Osteocyte (in vitro differentiated cells): ENCODE measurements around the gene PARD3B. TPM values are rescaled to one million over a fixed set of nuclear protein-coding genes. Genes with fewer than 3 reads are reported as not detected.

Experiments
- DNase-seq: peaks from one replicate; pipeline ENCODE4 v3.0.0; 2021; ENCODE audit warnings: mixed read lengths; ENCODE audit not compliant: unreplicated experiment; ENCODE audit errors: extremely low spot score
- H3K27ac Mint-ChIP-seq: one replicate; pipeline ENCODE4 v1.8.0; 2021; ENCODE audit warnings: mild to moderate bottlenecking, mixed read lengths; ENCODE audit not compliant: unreplicated experiment
- H3K27me3 Mint-ChIP-seq: one replicate; pipeline ENCODE4 v1.8.0; 2021; ENCODE audit warnings: mixed read lengths; ENCODE audit not compliant: unreplicated experiment
- H3K36me3 Mint-ChIP-seq: one replicate; pipeline ENCODE4 v1.8.0; 2021; ENCODE audit warnings: mixed read lengths; ENCODE audit not compliant: unreplicated experiment
- H3K4me1 Mint-ChIP-seq: one replicate; pipeline ENCODE4 v1.8.0; 2021; ENCODE audit warnings: mixed read lengths; ENCODE audit not compliant: unreplicated experiment
- H3K4me3 Mint-ChIP-seq: one replicate; pipeline ENCODE4 v1.8.0; 2021; ENCODE audit warnings: mild to moderate bottlenecking, moderate library complexity, mixed read lengths; ENCODE audit not compliant: unreplicated experiment
- H3K9me3 Mint-ChIP-seq: one replicate; pipeline ENCODE4 v1.8.0; 2021; ENCODE audit warnings: mixed read lengths; ENCODE audit not compliant: unreplicated experiment
- CTCF ChIP-seq: fragments of 200-600 bp; sonication (generic); IDR thresholded peaks from 2 replicates; pipeline ENCODE4 v1.5.0; 2021; ENCODE audit warnings: antibody characterized with exemption, mild to moderate bottlenecking, moderate library complexity
- total RNA-seq: library from RNA; stranded (reverse); gene quantifications from 2 replicates; pipeline ENCODE4 v1.2.1, GENCODE V29; 2021

Gene PARD3B
- total RNA-seq, 1 donor from 2014 or later, result 26.7 TPM

- no peaks in the 10 kb centered on the region for H3K27me3 Mint-ChIP-seq
- H3K4me1 Mint-ChIP-seq, result peaks cover 22% of the 10 kb centered on the region
- TF ChIP-seq CTCF, result no peak
- H3K9me3 Mint-ChIP-seq, result peaks cover 6% of the 10 kb centered on the region
- H3K36me3 Mint-ChIP-seq, result peaks cover 3% of the 10 kb centered on the region
- no peak for DNase-seq
- H3K27ac Mint-ChIP-seq, result no peak overlapping the region
- no peak overlapping the region for H3K4me3 Mint-ChIP-seq
Measured at GRCh38 chr2:205424326-205424725, 879.1 kb downstream of the PARD3B start.

- Mint-ChIP-seq H3K9me3 (peaks cover 7% of the 10 kb centered on the region), H3K4me1 (peaks cover 22% of the 10 kb centered on the region), H3K4me3 (no peak overlapping the region), H3K36me3 (peaks cover 3% of the 10 kb centered on the region), H3K27ac (no peak overlapping the region), H3K27me3 (no peaks in the 10 kb centered on the region)
- DNase-seq, result no peak
- TF ChIP-seq CTCF, result no peak
Measured at GRCh38 chr2:205425102-205425501, 879.8 kb downstream of the PARD3B start.

GRCh38 chr2:205427112-205427511 lies 881.8 kb downstream of the PARD3B start:
- Mint-ChIP-seq H3K9me3 (peaks cover 7% of the 10 kb centered on the region), H3K27me3 (no peaks in the 10 kb centered on the region), H3K4me3 (no peak overlapping the region), H3K4me1 (peaks cover 22% of the 10 kb centered on the region), H3K36me3 (peaks cover 3% of the 10 kb centered on the region), H3K27ac (peak overlapping the region; percentile 76)
- DNase-seq, result no peak
- TF ChIP-seq CTCF, result no peak

- no peak for TF ChIP-seq CTCF
- Mint-ChIP-seq H3K27ac (no peak overlapping the region), H3K36me3 (peaks cover 3% of the 10 kb centered on the region), H3K4me1 (peaks cover 22% of the 10 kb centered on the region), H3K4me3 (no peak overlapping the region), H3K9me3 (peaks cover 4% of the 10 kb centered on the region), H3K27me3 (no peaks in the 10 kb centered on the region)
- DNase-seq, result no peak
Measured at GRCh38 chr2:205428811-205429210, 883.5 kb downstream of the PARD3B start.

GRCh38 chr2:205435970-205436369 lies 890.7 kb downstream of the PARD3B start:
- no peaks in the 10 kb centered on the region for H3K27me3 Mint-ChIP-seq
- no peaks in the 10 kb centered on the region for H3K4me1 Mint-ChIP-seq
- no peak for TF ChIP-seq CTCF
- no peaks in the 10 kb centered on the region for H3K9me3 Mint-ChIP-seq
- H3K27ac Mint-ChIP-seq, result no peak overlapping the region
- peaks cover 6% of the 10 kb centered on the region for H3K36me3 Mint-ChIP-seq
- H3K4me3 Mint-ChIP-seq, result no peak overlapping the region
- DNase-seq, result no peak
